HepG2 (cell line): ENCODE results near the gene CCDC106. TPM values are rescaled to one million over a fixed set of nuclear protein-coding genes. Genes with fewer than 3 reads are reported as not detected.

Experiments
- ADNP ChIP-seq: sonication (generic); formaldehyde crosslinking; IDR thresholded peaks from 2 replicates; pipeline ENCODE4 v1.4.0; 2020; ENCODE audit warnings: missing genetic modification reagents
- EED ChIP-seq: sonication (generic); formaldehyde crosslinking; IDR thresholded peaks from 2 replicates; pipeline ENCODE4 v1.5.0; 2020; ENCODE audit warnings: mild to moderate bottlenecking, missing genetic modification reagents
- MED13 ChIP-seq: sonication (generic); formaldehyde crosslinking; IDR thresholded peaks from 2 replicates; pipeline ENCODE4 v1.5.0; 2020; ENCODE audit warnings: missing genetic modification reagents
- RFXAP ChIP-seq: sonication (generic); formaldehyde crosslinking; IDR thresholded peaks from 2 replicates; pipeline ENCODE4 v1.4.0; 2020; ENCODE audit warnings: missing genetic modification reagents, borderline replicate concordance
- ZBTB1 ChIP-seq: sonication (generic); formaldehyde crosslinking; IDR thresholded peaks from 2 replicates; pipeline ENCODE4 v1.4.0; 2020; ENCODE audit warnings: missing genetic modification reagents, borderline replicate concordance
- ZKSCAN5 ChIP-seq: sonication (generic); formaldehyde crosslinking; IDR thresholded peaks from 2 replicates; pipeline ENCODE4 v1.5.1; 2020; ENCODE audit warnings: mild to moderate bottlenecking, missing genetic modification reagents
- ZNF205 ChIP-seq: IDR thresholded peaks from 2 replicates; pipeline ENCODE4 v1.6.1; 2018; ENCODE audit warnings: missing biosample characterization, missing genetic modification reagents
- ZNF331 ChIP-seq: sonication (generic); formaldehyde crosslinking; IDR thresholded peaks from 2 replicates; pipeline ENCODE4 v1.4.0; 2020; ENCODE audit warnings: missing genetic modification reagents
- polyA plus RNA-seq, 8 experiments: library from polyadenylated mRNA; depleted of rRNA in 3 of 8; stranded (reverse) in 7 of 8; unstranded in 1 of 8; fragments of >200 nt; fragmentation: Illumina TruSeq in 4 of 8; extraction: Trizol in 4 of 8; gene quantifications; 2 replicates each; pipeline versions ENCODE4 v1.2.1 to v1.2.3, GENCODE V29; 2011 to 2016; ENCODE audit warnings: low read depth in 4 of 8, missing spikeins in 1 of 8, mixed read lengths in 1 of 8; ENCODE audit not compliant: insufficient read depth in 1 of 8
- total RNA-seq, 5 experiments: library from RNA; depleted of rRNA; stranded (reverse); fragments of >200 nt; fragmentation: Illumina TruSeq; extraction: Trizol; gene quantifications; 2 replicates each; pipeline ENCODE4 v1.2.3, GENCODE V29; 2016; ENCODE audit warnings: low read depth in 1 of 5
- TF ChIP-seq, protein P1 (sequence below): sonication (generic); formaldehyde crosslinking; IDR thresholded peaks from 2 replicates; pipeline ENCODE4 v1.8.0; 2022; ENCODE audit warnings: mild to moderate bottlenecking, missing genetic modification reagents; ENCODE audit not compliant: insufficient replicate concordance
- TF ChIP-seq, protein P2 (sequence below): sonication (generic); formaldehyde crosslinking; IDR thresholded peaks from 2 replicates; pipeline ENCODE4 v1.5.1; 2020; ENCODE audit warnings: mild to moderate bottlenecking, missing genetic modification reagents
- TF ChIP-seq, protein P3 (sequence below): sonication (generic); formaldehyde crosslinking; IDR thresholded peaks from 2 replicates; pipeline ENCODE4 v1.5.1; 2020; ENCODE audit warnings: mild to moderate bottlenecking, missing genetic modification reagents, moderate library complexity
- TF ChIP-seq, protein P4 (sequence below): sonication (generic); formaldehyde crosslinking; conservative IDR thresholded peaks from 2 replicates; pipeline ENCODE4 v1.8.0; 2022; ENCODE audit warnings: mild to moderate bottlenecking, moderate library complexity, missing genetic modification reagents
- TF ChIP-seq, protein P5 (sequence below): sonication (generic); formaldehyde crosslinking; IDR thresholded peaks from 2 replicates; pipeline ENCODE4 v1.4.0; 2020; ENCODE audit warnings: missing genetic modification reagents
- TF ChIP-seq, protein P6 (sequence below): sonication (generic); formaldehyde crosslinking; IDR thresholded peaks from 2 replicates; pipeline ENCODE4 v1.8.1; 2023; ENCODE audit warnings: mild to moderate bottlenecking, inconsistent platforms, moderate library complexity, missing genetic modification reagents, borderline replicate concordance

Gene CCDC106
- total and polyA plus RNA-seq, 2 of the 13 experiments (the other 11 are each of a cell fraction or from before 2014, with no cell fraction given), result 4.7 to 8.8 TPM

DNA sequence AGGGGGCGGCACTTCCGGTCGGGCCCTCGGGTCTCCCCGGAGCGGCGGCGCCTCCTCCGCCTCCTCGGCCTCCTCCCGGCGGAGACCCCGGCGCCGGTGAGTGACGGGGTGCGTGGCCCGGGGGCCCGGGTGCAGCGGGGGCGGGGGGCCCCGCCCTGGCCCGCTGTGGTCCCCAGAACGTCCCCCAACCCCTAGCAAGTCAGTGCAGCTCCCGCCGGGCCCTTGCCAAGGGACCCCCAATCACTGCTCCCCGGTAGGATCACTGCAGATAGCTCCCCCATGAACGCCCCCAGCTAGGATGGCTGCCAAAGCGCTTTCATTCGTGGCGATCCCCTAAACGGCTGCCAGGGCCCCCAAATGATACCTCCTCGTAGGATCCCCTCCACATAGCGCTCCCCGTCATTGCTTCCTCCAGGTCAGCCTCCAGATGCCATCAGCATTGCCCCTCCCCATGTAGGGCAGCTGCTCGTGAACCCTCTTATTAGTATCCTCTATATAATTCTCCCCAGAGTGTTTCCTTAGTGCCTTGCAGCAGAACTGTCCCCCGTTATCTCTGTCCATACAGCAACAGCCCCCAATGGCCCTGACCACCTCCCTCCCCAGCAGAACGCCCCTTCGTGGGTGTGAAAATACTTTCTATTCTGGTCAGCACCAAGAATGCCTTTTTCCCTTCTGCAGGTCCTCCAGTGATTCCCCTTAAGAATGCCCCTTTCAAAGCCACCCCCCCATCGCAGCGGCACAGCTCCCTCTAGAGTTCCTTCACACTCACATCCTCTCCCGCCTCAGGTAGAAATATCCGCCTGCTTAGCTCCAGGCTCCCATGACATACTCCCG lies 42.2 kb upstream of the CCDC106 start, which contains the start of gene ZNF865 (continued):
- TF ChIP-seq, protein P1, sequence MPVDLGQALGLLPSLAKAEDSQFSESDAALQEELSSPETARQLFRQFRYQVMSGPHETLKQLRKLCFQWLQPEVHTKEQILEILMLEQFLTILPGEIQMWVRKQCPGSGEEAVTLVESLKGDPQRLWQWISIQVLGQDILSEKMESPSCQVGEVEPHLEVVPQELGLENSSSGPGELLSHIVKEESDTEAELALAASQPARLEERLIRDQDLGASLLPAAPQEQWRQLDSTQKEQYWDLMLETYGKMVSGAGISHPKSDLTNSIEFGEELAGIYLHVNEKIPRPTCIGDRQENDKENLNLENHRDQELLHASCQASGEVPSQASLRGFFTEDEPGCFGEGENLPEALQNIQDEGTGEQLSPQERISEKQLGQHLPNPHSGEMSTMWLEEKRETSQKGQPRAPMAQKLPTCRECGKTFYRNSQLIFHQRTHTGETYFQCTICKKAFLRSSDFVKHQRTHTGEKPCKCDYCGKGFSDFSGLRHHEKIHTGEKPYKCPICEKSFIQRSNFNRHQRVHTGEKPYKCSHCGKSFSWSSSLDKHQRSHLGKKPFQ (CRISPR knock-in tag), result no peak
- TF ChIP-seq, protein P2, sequence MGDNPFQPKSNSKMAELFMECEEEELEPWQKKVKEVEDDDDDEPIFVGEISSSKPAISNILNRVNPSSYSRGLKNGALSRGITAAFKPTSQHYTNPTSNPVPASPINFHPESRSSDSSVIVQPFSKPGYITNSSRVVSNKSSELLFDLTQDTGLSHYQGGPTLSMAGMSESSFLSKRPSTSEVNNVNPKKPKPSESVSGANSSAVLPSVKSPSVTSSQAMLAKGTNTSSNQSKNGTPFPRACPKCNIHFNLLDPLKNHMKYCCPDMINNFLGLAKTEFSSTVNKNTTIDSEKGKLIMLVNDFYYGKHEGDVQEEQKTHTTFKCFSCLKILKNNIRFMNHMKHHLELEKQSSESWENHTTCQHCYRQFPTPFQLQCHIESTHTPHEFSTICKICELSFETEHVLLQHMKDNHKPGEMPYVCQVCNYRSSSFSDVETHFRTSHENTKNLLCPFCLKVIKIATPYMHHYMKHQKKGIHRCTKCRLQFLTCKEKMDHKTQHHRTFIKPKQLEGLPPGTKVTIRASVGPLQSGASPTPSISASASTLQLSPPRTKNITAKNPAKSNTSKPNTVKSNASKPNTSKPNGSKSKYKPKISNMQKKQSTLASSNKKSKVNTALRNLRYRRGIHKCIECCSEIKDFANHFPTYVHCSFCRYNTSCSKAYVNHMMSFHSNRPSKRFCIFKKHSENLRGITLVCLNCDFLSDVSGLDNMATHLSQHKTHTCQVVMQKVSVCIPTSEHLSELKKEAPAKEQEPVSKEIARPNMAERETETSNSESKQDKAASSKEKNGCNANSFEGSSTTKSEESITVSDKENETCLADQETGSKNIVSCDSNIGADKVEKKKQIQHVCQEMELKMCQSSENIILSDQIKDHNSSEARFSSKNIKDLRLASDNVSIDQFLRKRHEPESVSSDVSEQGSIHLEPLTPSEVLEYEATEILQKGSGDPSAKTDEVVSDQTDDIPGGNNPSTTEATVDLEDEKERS (CRISPR knock-in tag), result 0 out of 2 replicates have a peak, but pooled peaks have one; percentile 23
- TF ChIP-seq, protein P3, sequence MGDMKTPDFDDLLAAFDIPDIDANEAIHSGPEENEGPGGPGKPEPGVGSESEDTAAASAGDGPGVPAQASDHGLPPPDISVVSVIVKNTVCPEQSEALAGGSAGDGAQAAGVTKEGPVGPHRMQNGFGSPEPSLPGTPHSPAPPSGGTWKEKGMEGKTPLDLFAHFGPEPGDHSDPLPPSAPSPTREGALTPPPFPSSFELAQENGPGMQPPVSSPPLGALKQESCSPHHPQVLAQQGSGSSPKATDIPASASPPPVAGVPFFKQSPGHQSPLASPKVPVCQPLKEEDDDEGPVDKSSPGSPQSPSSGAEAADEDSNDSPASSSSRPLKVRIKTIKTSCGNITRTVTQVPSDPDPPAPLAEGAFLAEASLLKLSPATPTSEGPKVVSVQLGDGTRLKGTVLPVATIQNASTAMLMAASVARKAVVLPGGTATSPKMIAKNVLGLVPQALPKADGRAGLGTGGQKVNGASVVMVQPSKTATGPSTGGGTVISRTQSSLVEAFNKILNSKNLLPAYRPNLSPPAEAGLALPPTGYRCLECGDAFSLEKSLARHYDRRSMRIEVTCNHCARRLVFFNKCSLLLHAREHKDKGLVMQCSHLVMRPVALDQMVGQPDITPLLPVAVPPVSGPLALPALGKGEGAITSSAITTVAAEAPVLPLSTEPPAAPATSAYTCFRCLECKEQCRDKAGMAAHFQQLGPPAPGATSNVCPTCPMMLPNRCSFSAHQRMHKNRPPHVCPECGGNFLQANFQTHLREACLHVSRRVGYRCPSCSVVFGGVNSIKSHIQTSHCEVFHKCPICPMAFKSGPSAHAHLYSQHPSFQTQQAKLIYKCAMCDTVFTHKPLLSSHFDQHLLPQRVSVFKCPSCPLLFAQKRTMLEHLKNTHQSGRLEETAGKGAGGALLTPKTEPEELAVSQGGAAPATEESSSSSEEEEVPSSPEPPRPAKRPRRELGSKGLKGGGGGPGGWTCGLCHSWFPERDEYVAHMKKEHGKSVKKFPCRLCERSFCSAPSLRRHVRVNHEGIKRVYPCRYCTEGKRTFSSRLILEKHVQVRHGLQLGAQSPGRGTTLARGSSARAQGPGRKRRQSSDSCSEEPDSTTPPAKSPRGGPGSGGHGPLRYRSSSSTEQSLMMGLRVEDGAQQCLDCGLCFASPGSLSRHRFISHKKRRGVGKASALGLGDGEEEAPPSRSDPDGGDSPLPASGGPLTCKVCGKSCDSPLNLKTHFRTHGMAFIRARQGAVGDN (CRISPR knock-in tag), result peak; percentile 0; the same call in 1 of the 2 replicates
- TF ChIP-seq, protein P4, sequence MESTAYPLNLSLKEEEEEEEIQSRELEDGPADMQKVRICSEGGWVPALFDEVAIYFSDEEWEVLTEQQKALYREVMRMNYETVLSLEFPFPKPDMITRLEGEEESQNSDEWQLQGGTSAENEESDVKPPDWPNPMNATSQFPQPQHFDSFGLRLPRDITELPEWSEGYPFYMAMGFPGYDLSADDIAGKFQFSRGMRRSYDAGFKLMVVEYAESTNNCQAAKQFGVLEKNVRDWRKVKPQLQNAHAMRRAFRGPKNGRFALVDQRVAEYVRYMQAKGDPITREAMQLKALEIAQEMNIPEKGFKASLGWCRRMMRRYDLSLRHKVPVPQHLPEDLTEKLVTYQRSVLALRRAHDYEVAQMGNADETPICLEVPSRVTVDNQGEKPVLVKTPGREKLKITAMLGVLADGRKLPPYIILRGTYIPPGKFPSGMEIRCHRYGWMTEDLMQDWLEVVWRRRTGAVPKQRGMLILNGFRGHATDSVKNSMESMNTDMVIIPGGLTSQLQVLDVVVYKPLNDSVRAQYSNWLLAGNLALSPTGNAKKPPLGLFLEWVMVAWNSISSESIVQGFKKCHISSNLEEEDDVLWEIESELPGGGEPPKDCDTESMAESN (CRISPR knock-in tag), result 0 out of 2 replicates have a peak, but pooled peaks have one; percentile 33
- TF ChIP-seq ZNF331 (CRISPR knock-in tag), result 0 out of 2 replicates have a peak, but pooled peaks have one; percentile 22
- TF ChIP-seq, protein P5, sequence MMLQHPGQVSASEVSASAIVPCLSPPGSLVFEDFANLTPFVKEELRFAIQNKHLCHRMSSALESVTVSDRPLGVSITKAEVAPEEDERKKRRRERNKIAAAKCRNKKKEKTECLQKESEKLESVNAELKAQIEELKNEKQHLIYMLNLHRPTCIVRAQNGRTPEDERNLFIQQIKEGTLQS (CRISPR knock-in tag), result no peak
- TF ChIP-seq EED, result 0 out of 2 replicates have a peak, but pooled peaks have one; percentile 70
- 0 out of 2 replicates have a peak, but pooled peaks have one; percentile 52 for TF ChIP-seq ZKSCAN5 (CRISPR knock-in tag)
- no peak for TF ChIP-seq ZBTB1 (CRISPR knock-in tag)
- TF ChIP-seq ADNP (CRISPR knock-in tag), result no peak
- TF ChIP-seq RFXAP (CRISPR knock-in tag), result peak; percentile 96
- no peak for TF ChIP-seq MED13 (CRISPR knock-in tag)
- TF ChIP-seq, protein P6, sequence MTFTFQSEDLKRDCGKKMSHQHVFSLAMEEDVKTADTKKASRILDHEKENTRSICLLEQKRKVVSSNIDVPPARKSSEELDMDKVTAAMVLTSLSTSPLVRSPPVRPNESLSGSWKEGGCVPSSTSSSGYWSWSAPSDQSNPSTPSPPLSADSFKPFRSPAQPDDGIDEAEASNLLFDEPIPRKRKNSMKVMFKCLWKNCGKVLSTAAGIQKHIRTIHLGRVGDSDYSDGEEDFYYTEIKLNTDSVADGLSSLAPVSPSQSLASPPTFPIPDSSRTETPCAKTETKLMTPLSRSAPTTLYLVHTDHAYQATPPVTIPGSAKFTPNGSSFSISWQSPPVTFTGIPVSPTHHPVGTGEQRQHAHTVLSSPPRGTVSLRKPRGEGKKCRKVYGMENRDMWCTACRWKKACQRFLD (CRISPR knock-in tag), result no peak
- no peak; the same call in 1 of the 2 replicates for TF ChIP-seq ZNF205
